Measurements from ENCODE around the gene DCTN2.

DCTN2 gene

GRCh38 chr12:57549203-57549908 is 2.4 kb upstream of the DCTN2 start:
- no peak for DNase-seq

GRCh38 chr12:57548488-57548887 is 1.5 kb upstream of the DCTN2 start:
- DNase-seq, result no peak

GRCh38 chr12:57548013-57548315 is 972 bp upstream of the DCTN2 start:
- no peak for DNase-seq

GRCh38 chr12:57547288-57548012 is 458 bp upstream of the DCTN2 start:
- DNase-seq, result no peak

- no peak for DNase-seq
Observed at GRCh38 chr12:57545809-57546437, 1.1 kb downstream of the DCTN2 start.

- no peak for DNase-seq
Observed at GRCh38 chr12:57543581-57543980, 3.4 kb downstream of the DCTN2 start.

GRCh38 chr12:57541717-57542116 is 5.3 kb downstream of the DCTN2 start:
- DNase-seq, result no peak

- DNase-seq, result no peak
Observed at GRCh38 chr12:57541001-57541400, 6.0 kb downstream of the DCTN2 start.

- DNase-seq, result no peak
Observed at GRCh38 chr12:57539134-57539768, 7.7 kb downstream of the DCTN2 start.

- no peak for DNase-seq
Observed at GRCh38 chr12:57536597-57536942, 10.4 kb downstream of the DCTN2 start.

GRCh38 chr12:57535764-57536596 is 11.0 kb downstream of the DCTN2 start:
- no peak for DNase-seq

- no peak for DNase-seq
Observed at GRCh38 chr12:57534991-57535543, 11.9 kb downstream of the DCTN2 start.

GRCh38 chr12:57534250-57534649 is 12.7 kb downstream of the DCTN2 start:
- DNase-seq, result no peak

- DNase-seq, result no peak
Observed at GRCh38 chr12:57533108-57533507, 13.9 kb downstream of the DCTN2 start.

- no peak for DNase-seq
Observed at GRCh38 chr12:57531836-57532235, 15.2 kb downstream of the DCTN2 start.

- DNase-seq, result no peak
Observed at GRCh38 chr12:57530396-57531142, 16.4 kb downstream of the DCTN2 start.

GRCh38 chr12:57529831-57530230 is 17.2 kb downstream of the DCTN2 start:
- DNase-seq, result no peak

- DNase-seq, result no peak
Observed at GRCh38 chr12:57528831-57529555, 18.0 kb downstream of the DCTN2 start.

- no peak for DNase-seq
Observed at GRCh38 chr12:57528176-57528575, 18.8 kb downstream of the DCTN2 start.

GRCh38 chr12:57527184-57527583 is 19.8 kb downstream of the DCTN2 start:
- no peak for DNase-seq

GRCh38 chr12:57526477-57527126 is 20.4 kb downstream of the DCTN2 start:
- no peak for DNase-seq
